ENCODE measurements around the gene DGKE.

Gene DGKE

DNA sequence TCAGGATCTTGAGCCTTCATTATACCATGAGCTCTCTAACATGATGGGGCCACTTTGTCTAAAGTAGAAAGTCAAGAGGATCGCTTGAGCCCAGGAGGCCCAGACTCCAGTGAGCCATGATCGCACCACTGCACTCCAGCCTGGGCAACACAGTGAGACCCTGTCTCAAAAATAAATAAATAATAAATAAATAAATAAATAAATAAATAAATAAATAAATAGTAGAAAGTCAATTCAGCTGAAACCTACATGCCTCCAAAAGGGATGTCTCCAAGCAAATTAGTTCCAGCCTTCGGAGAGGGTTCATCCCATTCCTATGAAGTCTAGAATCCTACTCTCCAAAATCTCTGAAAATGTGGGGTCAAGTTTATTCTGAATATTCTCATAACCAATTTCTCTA, 26.2 kb upstream of the DGKE start:
- TF ChIP-seq, protein P1, sequence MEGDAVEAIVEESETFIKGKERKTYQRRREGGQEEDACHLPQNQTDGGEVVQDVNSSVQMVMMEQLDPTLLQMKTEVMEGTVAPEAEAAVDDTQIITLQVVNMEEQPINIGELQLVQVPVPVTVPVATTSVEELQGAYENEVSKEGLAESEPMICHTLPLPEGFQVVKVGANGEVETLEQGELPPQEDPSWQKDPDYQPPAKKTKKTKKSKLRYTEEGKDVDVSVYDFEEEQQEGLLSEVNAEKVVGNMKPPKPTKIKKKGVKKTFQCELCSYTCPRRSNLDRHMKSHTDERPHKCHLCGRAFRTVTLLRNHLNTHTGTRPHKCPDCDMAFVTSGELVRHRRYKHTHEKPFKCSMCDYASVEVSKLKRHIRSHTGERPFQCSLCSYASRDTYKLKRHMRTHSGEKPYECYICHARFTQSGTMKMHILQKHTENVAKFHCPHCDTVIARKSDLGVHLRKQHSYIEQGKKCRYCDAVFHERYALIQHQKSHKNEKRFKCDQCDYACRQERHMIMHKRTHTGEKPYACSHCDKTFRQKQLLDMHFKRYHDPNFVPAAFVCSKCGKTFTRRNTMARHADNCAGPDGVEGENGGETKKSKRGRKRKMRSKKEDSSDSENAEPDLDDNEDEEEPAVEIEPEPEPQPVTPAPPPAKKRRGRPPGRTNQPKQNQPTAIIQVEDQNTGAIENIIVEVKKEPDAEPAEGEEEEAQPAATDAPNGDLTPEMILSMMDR (IDR thresholded peaks at IDR 0.05; ENCODE audit: insufficient read depth, missing control alignments) = no peak
- DNase-seq (ENCODE audit: insufficient read length, low spot score) (no peak), FAIRE-seq (no peak)

DNA sequence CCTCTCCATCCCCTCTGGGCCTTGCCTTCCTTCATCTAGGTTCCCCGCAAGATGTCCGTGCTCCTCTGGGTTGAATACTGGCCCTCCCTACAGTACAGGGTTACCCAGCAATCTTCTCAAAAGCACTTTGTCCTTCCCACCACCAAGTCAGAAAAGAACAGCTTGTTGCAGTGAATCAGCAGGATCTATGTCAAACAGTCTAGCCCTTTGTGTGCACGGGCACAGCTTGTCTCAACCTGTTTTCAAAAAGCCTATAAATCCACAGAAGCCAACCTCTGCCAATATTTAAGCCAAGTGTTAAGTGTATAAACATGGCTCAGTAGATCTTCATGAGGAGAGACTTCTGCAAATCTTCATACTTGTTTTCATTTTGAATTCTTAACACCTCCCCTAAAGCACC, 25.4 kb upstream of the DGKE start:
- no peak for DNase-seq (ENCODE audit: insufficient read length, low spot score)
- TF ChIP-seq, protein P1 (IDR thresholded peaks at IDR 0.05; ENCODE audit: insufficient read depth, missing control alignments) = no peak
- FAIRE-seq = no peak

DNA sequence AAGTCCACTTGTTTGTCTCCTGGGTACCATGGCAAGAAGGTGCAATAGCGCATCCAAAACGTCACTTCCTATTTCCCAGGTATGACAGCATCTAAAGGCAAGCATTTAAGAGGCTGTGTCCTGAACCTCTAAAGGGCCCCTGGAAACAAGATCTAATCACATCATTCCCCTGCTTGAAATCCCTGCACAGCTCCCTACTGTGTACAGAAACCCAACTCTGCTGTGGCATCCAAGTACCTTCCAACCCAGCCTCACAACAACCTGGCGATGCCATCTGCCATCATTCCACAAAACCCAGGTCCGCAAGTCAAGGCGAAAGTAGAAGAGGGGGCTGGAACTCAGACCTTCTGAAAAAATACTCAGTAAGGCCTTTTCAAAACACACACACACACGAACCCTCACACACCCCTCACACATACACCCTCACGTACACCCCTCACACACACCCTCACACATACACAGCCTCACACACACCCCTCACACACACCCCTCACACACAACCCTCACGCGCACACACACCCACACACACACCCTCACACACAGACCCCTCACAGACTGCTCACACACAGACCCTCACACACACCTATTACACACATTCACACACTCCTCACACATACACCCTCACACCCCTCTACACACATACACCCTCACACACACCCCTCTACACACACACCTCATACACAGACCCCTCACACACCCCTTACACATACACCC, 24.7 kb upstream of the DGKE start:
- no peak for FAIRE-seq

DNA sequence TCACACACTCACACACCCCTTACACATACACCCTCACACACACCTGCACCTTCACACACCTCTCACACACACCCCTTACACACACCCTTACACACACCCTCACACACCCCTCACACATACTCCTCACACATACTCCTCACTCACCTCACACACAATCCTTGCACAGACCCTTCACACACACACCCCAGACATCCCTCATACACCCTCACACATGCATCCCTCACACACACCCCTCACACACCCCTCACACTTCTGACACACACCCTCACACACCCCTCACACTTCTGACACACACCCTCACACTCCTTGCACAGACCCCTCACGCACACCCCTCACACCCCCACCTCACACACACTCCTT, 24.2 kb upstream of the DGKE start:
- TF ChIP-seq, protein P1 (IDR thresholded peaks at IDR 0.05; ENCODE audit: insufficient read depth, missing control alignments) = no peak
- no peak for DNase-seq (ENCODE audit: insufficient read length, low spot score)
- FAIRE-seq = no peak

More for the DNA sequence above, 24.7 kb upstream of the DGKE start:
- no peak for DNase-seq (ENCODE audit: insufficient read length, low spot score)
- TF ChIP-seq, protein P1 (IDR thresholded peaks at IDR 0.05; ENCODE audit: insufficient read depth, missing control alignments) = no peak

DNA sequence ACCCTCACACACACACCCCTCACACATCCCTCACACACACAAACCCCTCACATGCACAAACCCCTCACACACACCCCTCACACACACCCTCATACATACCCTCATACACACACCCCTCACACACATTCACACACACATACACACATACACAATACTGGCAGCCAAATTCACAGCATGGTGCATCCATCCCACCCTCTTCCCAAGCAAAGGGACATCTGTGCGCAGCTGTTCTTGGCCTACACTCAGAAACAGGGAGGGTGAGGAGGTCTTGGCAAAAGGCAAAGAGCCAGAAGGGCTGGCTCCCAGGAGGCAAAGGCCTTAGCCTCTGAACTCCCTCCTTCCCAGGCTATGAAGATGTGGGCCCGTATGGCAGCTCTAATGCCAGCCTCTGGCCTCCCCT, 23.6 kb upstream of the DGKE start:
- DNase-seq (ENCODE audit: insufficient read length, low spot score) = no peak
- no peak for FAIRE-seq
- TF ChIP-seq, protein P1 (IDR thresholded peaks at IDR 0.05; ENCODE audit: insufficient read depth, missing control alignments) = no peak

DNA sequence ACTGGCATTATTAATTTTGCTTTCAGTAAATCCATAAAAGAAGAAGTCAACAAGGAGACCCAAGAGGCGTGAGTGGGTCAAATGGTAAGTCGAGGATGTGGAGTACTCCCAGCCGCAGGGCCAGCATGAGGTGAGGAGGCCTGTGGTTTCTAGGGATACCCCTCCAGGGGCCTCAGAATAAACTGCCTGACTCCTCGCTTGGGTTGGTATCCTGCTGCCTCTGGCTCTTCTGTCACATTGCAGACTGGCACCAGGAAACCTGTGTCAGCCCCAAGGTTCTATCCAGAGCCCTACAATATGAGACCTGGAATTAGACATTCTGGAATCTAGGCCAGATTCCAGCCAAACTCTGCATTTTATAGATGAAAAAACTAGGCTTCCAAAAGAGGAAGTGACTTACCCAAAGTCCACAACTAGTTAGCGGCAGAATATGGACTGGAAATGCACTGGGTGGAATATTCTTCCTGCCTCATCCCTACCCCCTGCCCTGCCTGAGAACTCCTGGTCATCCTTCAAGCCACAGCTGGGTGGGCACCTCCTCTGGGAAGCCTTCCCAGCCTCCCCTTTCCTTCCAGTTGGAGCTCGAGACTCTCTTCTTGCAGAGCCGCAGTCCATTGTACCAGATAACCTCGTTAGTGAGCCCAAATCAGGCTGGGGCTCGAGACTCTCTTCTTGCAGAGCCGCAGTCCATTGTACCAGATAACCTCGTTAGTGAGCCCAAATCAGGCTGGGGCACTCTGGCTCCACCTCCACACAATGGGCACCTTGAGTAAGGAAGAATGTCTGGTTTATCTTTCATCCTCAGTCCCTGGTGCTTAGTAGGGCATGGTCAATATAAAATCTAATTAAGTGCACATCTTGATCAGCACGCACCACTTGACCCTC, 22.8 kb upstream of the DGKE start:
- no peak for FAIRE-seq
- no peak for DNase-seq (ENCODE audit: insufficient read length, low spot score)
- TF ChIP-seq, protein P1 (IDR thresholded peaks at IDR 0.05; ENCODE audit: insufficient read depth, missing control alignments) = no peak
